Activated CD8-positive, alpha-beta memory T cell treated with anti-CD3 and anti-CD28 coated beads, Interleukin-2, amount 10 ng/mL, durations not matched to agents 7 days and 5 days (primary cell): Measurements from ENCODE around the gene NOP58. TPM values are rescaled to one million over a fixed set of nuclear protein-coding genes. Genes with fewer than 3 reads are reported as not detected.

ENCODE experiments used
- ATAC-seq: fragments of 150-1000 bp; cut with Tn5 transposase; one replicate; pipeline ENCODE4 v1.10.0; 2021; ENCODE audit warnings: moderate library complexity
- CTCF ChIA-PET: fragments of 350-600 bp; sonication (Branson Sonifier 250); formaldehyde crosslinking; loops from one replicate; lab custom pipeline; 2021; ENCODE audit warnings: antibody characterized with exemption; lab: Charles Lee
- DNase-seq: peaks from one replicate; pipeline ENCODE4 v3.0.0-alpha.2; 2020
- H3K27ac Mint-ChIP-seq: one replicate; pipeline ENCODE4 v1.8.0; 2021; ENCODE audit warnings: mild to moderate bottlenecking, mixed read lengths
- H3K27me3 Mint-ChIP-seq: one replicate; pipeline ENCODE4 v1.8.0; 2021; ENCODE audit warnings: mixed read lengths
- H3K36me3 Mint-ChIP-seq: one replicate; pipeline ENCODE4 v1.8.0; 2021; ENCODE audit warnings: mild to moderate bottlenecking, mixed read lengths
- H3K4me1 Mint-ChIP-seq: one replicate; pipeline ENCODE4 v1.8.0; 2021; ENCODE audit warnings: mixed read lengths
- H3K4me3 Mint-ChIP-seq: one replicate; pipeline ENCODE4 v1.8.0; 2021; ENCODE audit warnings: mild to moderate bottlenecking, moderate library complexity, mixed read lengths
- H3K9me3 Mint-ChIP-seq: one replicate; pipeline ENCODE4 v1.8.0; 2022; ENCODE audit warnings: low read depth, mixed read lengths
- total RNA-seq, 2 experiments: library from RNA; stranded (reverse); gene quantifications; one replicate each; pipeline ENCODE4 v1.2.3, GENCODE V29; 2021

NOP58 gene
- total RNA-seq, 2 experiments from 2014 or later: 121 to 143 TPM

- H3K4me3 Mint-ChIP-seq: no peak overlapping the region
Measured at GRCh38 chr2:202322435-202322834, 56.9 kb downstream of the NOP58 start.

GRCh38 chr2:202327858-202328257, 62.3 kb downstream of the NOP58 start:
- Mint-ChIP-seq H3K27me3 (no peaks in the 10 kb centered on the region), H3K36me3 (no peaks in the 10 kb centered on the region), H3K4me1 (no peaks in the 10 kb centered on the region), H3K27ac (no peak overlapping the region), H3K4me3 (no peak overlapping the region), H3K9me3 (no peaks in the 10 kb centered on the region)
- ATAC-seq (no peak), DNase-seq (no peak)
- CTCF ChIA-PET: no interaction called here

More at GRCh38 chr2:202322435-202322834, 56.9 kb downstream of the NOP58 start:
- no peaks in the 10 kb centered on the region for H3K36me3 Mint-ChIP-seq
- CTCF ChIA-PET: interaction anchor here (0.9 kb wide), 1 partner anchor 11 kb away, joined by 3 read pairs; no protein-coding TSS in a partner anchor
- H3K27me3 Mint-ChIP-seq: no peaks in the 10 kb centered on the region
- H3K4me1 Mint-ChIP-seq: no peaks in the 10 kb centered on the region
- DNase-seq: no peak
- H3K27ac Mint-ChIP-seq: no peak overlapping the region
- no peak for ATAC-seq
- no peaks in the 10 kb centered on the region for H3K9me3 Mint-ChIP-seq

DNA sequence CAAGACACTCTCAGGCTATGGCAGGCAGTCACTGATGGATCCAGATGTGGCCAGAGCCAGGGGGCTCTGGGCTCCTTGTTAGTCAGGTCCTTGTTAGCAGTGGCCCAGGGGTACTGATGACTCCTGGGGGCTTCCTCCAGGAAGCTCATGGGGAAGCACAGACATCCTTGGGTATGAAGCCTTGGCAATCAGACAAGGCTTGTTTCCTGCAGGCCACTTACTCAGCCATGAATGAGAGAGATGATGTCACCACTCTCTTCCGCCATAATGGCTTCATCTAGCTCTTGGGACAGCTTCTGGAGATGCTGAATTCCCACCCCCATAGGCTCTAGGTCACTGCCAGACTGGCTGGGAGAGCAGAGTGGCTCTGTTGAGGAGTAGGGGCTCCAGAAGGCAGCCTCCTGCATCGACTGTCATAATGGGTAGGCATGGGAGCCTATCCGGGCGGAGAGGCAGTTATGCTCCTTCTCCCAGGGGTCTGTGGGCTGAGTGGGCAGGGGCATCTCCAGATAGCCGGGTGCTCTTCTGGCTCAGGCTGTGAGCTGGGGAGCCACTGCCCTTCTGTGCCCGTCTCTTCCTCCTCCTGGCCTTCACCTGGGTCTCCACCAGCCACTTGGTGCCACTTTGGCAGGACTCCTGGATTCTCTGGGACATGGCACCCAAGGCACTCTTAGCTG, 70.4 kb downstream of the NOP58 start:
- no peak for ATAC-seq
- Mint-ChIP-seq H3K27ac (no peak overlapping the region), H3K36me3 (no peaks in the 10 kb centered on the region), H3K4me1 (no peaks in the 10 kb centered on the region), H3K27me3 (no peaks in the 10 kb centered on the region), H3K4me3 (no peak overlapping the region), H3K9me3 (no peaks in the 10 kb centered on the region)
- no peak for DNase-seq
- CTCF ChIA-PET: no interaction called here

- H3K4me3 Mint-ChIP-seq: no peak overlapping the region
- no peaks in the 10 kb centered on the region for H3K9me3 Mint-ChIP-seq
- H3K27me3 Mint-ChIP-seq: no peaks in the 10 kb centered on the region
- H3K27ac Mint-ChIP-seq: no peak overlapping the region
- no peaks in the 10 kb centered on the region for H3K4me1 Mint-ChIP-seq
- CTCF ChIA-PET: no interaction called here
- no peaks in the 10 kb centered on the region for H3K36me3 Mint-ChIP-seq
- ATAC-seq: no peak
- DNase-seq: no peak
Measured at GRCh38 chr2:202337151-202337550, 71.6 kb downstream of the NOP58 start.

DNA sequence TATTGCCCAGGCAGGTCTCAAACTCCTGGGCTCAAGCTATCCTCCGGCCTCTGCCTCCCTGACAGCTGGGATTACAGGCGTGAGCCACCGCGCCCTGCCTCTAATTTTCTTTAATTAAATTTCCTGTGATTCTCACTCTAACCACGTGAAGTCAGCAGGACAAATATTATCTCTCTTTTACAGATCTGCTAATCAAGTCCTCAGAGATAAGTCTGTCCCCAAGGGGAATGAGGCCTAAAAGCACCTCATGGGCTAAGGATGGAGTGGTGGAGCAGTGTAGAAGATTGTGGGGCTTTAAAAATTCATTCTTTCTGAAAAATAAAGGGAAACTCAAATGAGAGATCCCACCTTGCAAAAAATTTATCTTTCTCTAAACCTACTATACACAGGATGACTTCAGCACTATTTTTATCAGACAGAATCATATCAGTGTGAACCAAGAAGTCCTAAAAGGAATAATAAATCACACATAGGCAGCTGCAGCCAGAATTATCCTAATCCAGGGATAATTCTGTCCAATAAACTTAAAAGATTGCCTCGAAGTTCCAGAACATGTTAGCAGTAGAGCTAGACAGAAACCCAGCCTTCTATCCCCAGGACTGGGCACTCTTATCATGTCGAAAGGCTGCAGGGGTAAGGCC, 72.3 kb downstream of the NOP58 start:
- H3K36me3 Mint-ChIP-seq: no peaks in the 10 kb centered on the region
- no peaks in the 10 kb centered on the region for H3K9me3 Mint-ChIP-seq
- CTCF ChIA-PET: no interaction called here
- H3K4me3 Mint-ChIP-seq: no peak overlapping the region
- ATAC-seq: no peak
- DNase-seq: no peak
- no peaks in the 10 kb centered on the region for H3K4me1 Mint-ChIP-seq
- no peak overlapping the region for H3K27ac Mint-ChIP-seq
- H3K27me3 Mint-ChIP-seq: no peaks in the 10 kb centered on the region

DNA sequence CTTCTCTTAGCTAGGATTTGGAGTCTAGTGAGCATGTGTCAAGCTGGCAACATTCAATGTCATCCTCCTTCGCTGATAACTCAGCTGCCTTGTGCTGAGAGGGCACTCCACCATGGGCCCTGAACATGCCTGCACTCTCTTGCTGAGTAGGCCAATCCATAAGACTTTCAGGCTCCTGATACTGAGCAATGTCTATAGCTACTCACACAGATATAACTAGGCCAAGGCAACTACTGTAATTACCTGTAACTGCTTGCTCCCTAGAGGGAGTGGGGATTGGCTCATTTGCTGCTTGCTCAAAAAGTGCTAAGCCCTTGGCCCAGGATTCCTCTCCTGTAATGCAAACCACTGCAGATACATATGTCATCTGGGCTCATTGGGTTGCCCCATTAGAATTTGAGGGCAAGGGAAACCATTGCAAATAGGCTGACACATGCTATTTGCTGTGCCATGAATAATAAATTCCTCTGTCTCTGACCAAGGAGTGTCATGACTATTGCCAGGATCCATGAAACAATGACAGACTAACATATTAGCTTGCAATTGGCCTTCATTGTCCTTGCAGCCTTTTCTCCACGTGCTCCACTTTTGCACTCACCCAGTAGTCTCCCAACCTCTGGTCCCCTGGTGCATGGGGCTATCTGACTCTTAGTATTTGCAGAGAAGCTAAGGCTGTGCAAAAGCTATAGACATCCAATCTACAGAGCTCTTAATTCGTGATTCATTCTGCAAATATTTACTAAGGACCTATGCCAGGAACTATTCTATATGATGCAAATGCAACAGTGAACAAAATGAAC, 73.7 kb downstream of the NOP58 start:
- CTCF ChIA-PET: no interaction called here
- no peaks in the 10 kb centered on the region for H3K4me1 Mint-ChIP-seq

DNA sequence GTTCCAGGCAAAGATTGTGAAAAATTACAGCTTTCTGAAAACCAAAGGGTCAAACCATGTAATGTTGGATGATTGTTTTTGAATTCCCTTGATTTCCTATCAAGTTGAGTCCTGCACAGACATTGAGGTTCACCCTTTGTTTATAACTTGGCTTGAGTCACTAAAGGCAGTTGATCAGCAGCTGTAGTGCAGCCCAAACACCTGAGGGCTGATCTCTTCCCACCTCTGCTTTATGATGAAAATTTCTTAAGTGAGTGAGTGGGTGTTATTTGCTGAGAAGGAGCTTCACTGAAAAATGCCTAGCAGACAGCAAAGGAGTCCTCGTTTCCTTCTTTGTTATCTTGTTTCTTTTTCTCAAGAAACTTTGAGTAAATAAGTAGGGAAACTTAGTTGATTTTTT, 78.6 kb downstream of the NOP58 start:
- DNase-seq: no peak
- Mint-ChIP-seq H3K9me3 (no peaks in the 10 kb centered on the region), H3K27ac (no peak overlapping the region), H3K36me3 (no peaks in the 10 kb centered on the region), H3K4me3 (no peak overlapping the region), H3K27me3 (peaks cover 4% of the 10 kb centered on the region), H3K4me1 (no peaks in the 10 kb centered on the region)
- CTCF ChIA-PET: no interaction called here
- no peak for ATAC-seq

More for the DNA sequence above, 73.7 kb downstream of the NOP58 start:
- no peak overlapping the region for H3K4me3 Mint-ChIP-seq
- H3K9me3 Mint-ChIP-seq: no peaks in the 10 kb centered on the region
- H3K36me3 Mint-ChIP-seq: no peaks in the 10 kb centered on the region
- DNase-seq (no peak), ATAC-seq (no peak)
- peaks cover 4% of the 10 kb centered on the region for H3K27me3 Mint-ChIP-seq
- no peak overlapping the region for H3K27ac Mint-ChIP-seq

DNA sequence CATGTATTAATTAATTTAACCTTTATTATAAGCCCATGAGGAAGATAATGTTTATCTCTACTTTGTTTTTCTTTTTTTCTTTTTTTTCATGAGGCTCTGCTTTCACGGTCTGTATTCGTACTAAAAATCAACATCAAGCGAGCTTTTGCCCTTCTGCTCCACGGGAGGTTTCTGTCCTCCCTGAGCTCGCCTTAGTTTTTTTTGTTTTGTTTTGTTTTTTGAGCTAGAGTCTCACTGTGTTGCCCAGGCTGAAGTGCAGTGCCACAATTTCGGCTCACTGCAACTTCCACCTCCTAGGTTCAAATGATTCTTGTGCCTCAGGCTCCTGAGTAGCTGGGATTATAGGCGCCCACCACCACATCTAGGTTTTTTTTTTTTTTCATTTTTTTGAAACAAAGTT, 80.6 kb downstream of the NOP58 start:
- H3K27me3 Mint-ChIP-seq: peaks cover 7% of the 10 kb centered on the region
- no peaks in the 10 kb centered on the region for H3K36me3 Mint-ChIP-seq
- no peaks in the 10 kb centered on the region for H3K4me1 Mint-ChIP-seq
- no peaks in the 10 kb centered on the region for H3K9me3 Mint-ChIP-seq
- DNase-seq: no peak
- no peak overlapping the region for H3K4me3 Mint-ChIP-seq
- H3K27ac Mint-ChIP-seq: no peak overlapping the region
- CTCF ChIA-PET: no interaction called here
- ATAC-seq: no peak

Other genes with a start within 250 kb of the NOP58 start
- 1 to 10 TPM in 1 of 2 experiments, under 1 TPM in 1; 0.18 to 3.4 TPM for gene FZD7, start 231.9 kb upstream of the NOP58 start, total RNA-seq
- under 1 TPM in 1 of 2 experiments, not detected in 1; 0.05 TPM for gene KIAA2012, start 192.5 kb upstream of the NOP58 start, total RNA-seq
- gene SUMO1, start 27.2 kb upstream of the NOP58 start, total RNA-seq: 100 to 1,000 TPM in 1 of 2 experiments, 10 to 100 TPM in 1; 79.6 to 104 TPM
- gene BMPR2, start 110.6 kb downstream of the NOP58 start, total RNA-seq: 10 to 100 TPM in 1 of 2 experiments, 1 to 10 TPM in 1; 8.8 to 10.2 TPM